BLaER1 (cell line): ENCODE results near the gene VARS1.
A peak's percentile ranks its signal among the peaks of the same experiment; 100 is the strongest.
"Not testable (repeated sequence)": the region's sequence is repeated elsewhere in the genome, so short reads cannot be mapped to it uniquely, and the experiment has no call there.

Experiments used
- H3K27ac ChIP-seq: shearing (Covaris generic); formaldehyde crosslinking; 2 replicates; pipeline ENCODE4 v1.8.1; 2022
- H3K27me3 ChIP-seq: shearing (Covaris generic); formaldehyde crosslinking; 2 replicates; pipeline ENCODE4 v1.8.1; 2022
- H3K36me3 ChIP-seq: shearing (Covaris generic); formaldehyde crosslinking; 2 replicates; pipeline ENCODE4 v1.8.1; 2022
- H3K4me1 ChIP-seq: shearing (Covaris generic); formaldehyde crosslinking; 2 replicates; pipeline ENCODE4 v1.8.1; 2022
- H3K4me2 ChIP-seq: shearing (Covaris generic); formaldehyde crosslinking; 2 replicates; pipeline ENCODE4 v1.8.1; 2022
- H3K4me3 ChIP-seq: shearing (Covaris generic); formaldehyde crosslinking; 2 replicates; pipeline ENCODE4 v1.8.1; 2022
- H3K9ac ChIP-seq: shearing (Covaris generic); formaldehyde crosslinking; 2 replicates; pipeline ENCODE4 v1.8.1; 2022
- H3K9me3 ChIP-seq: shearing (Covaris generic); formaldehyde crosslinking; 2 replicates; pipeline ENCODE4 v1.8.1; 2022
- H4K20me1 ChIP-seq: shearing (Covaris generic); formaldehyde crosslinking; 2 replicates; pipeline ENCODE4 v1.8.1; 2022
- Cebpa-rat ChIP-seq: shearing (Covaris generic); IDR thresholded peaks from 2 replicates; pipeline ENCODE4 v1.8.1; 2022

VARS1 gene

GRCh38 chr6:31834367-31835250, 39.1 kb upstream of the VARS1 start:
- Histone ChIP-seq H3K27ac (peak overlapping the region; percentile 98), H4K20me1 (peaks cover 42% of the 10 kb centered on the region), H3K9ac (peak overlapping the region; percentile 97), H3K4me2 (peak overlapping the region; percentile 96), H3K4me3 (peak overlapping the region; percentile 83), H3K4me1 (peaks cover 65% of the 10 kb centered on the region), H3K27me3 (no peaks in the 10 kb centered on the region), H3K9me3 (no peaks in the 10 kb centered on the region), H3K36me3 (peaks cover 38% of the 10 kb centered on the region)
- TF ChIP-seq Cebpa-rat: no peak

DNA sequence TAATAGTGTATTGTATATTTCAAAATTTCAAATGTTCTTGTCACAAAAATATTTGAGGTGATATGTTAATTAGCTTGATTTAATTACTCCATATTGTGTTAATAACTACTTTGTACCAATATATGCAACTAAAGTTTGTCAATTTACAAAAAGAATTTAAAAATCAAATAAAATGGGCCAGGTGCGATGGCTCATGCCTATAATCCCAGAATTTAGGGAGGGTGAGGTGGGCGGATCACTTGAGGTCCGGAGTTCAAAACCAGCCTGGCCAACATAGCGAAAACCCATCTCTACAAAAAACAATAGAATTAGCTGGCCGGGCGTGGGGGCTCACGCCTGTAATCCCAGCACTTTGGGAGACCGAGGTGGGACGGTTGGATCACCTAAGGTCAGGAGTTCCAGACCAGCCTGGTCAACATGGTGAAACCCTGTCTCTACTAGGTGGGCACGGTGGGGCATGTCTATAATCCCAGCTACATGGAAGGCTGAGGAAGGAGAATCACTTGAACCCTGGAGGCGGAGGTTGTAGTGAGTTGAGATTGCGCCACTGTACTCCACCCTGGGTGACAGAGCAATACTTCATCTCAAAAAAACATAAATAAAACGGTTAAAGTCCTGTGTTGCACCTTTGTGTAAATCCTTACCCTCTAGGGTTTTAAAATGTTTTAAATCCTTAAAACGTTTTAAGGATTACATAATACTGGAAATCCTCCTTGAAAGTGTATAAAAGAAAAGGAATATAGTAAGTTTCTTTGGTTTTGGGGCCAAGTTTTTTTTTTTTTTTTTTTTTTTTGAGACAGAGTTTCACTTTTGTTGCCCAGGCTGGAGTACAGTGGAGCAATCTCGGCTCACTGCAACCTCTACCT, 36.0 kb upstream of the VARS1 start:
- Histone ChIP-seq H3K4me3 (peak overlapping the region; percentile 73), H3K4me1 (peaks cover 39% of the 10 kb centered on the region), H3K4me2 (peak overlapping the region; percentile 96), H3K36me3 (peaks cover 7% of the 10 kb centered on the region), H3K9ac (peak overlapping the region; percentile 79), H4K20me1 (peaks cover 12% of the 10 kb centered on the region), H3K9me3 (no peaks in the 10 kb centered on the region), H3K27ac (no peak overlapping the region; the same call in none of the 2 replicates), H3K27me3 (no peaks in the 10 kb centered on the region)
- no peak for TF ChIP-seq Cebpa-rat

DNA sequence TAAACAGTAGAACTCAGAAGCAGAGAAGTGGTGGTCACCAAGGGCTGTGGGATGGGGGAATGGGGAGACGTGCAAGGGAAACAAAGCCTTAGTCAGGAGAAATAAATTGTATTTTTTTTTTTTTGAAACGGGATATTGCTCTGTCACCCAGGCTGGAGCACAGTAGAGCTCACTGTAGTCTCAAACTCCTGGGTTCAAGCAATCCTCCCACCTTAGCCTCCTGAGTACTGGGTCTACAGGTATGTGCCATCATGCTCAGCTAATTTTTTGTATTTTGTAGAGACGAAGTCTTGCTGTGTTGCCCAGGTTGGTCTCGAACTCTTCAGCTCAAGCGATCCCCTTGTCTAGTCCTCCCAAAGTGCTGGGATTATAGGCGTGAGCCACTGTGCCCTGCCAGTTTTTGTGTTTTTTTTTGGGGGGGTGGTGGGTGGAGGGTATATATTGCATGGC, 35.4 kb upstream of the VARS1 start:
- no peak for TF ChIP-seq Cebpa-rat
- no peaks in the 10 kb centered on the region for H3K27me3 ChIP-seq
- peaks cover under 1% of the 10 kb centered on the region; the same call in 1 of the 2 replicates for H3K36me3 ChIP-seq
- no peaks in the 10 kb centered on the region for H3K9me3 ChIP-seq
- H3K27ac ChIP-seq: peak overlapping the region; percentile 72
- H3K4me3 ChIP-seq: peak overlapping the region; percentile 73
- peak overlapping the region; percentile 79 for H3K9ac ChIP-seq
- peaks cover 5% of the 10 kb centered on the region for H4K20me1 ChIP-seq
- peaks cover 45% of the 10 kb centered on the region for H3K4me1 ChIP-seq
- H3K4me2 ChIP-seq: peak overlapping the region; percentile 96

DNA sequence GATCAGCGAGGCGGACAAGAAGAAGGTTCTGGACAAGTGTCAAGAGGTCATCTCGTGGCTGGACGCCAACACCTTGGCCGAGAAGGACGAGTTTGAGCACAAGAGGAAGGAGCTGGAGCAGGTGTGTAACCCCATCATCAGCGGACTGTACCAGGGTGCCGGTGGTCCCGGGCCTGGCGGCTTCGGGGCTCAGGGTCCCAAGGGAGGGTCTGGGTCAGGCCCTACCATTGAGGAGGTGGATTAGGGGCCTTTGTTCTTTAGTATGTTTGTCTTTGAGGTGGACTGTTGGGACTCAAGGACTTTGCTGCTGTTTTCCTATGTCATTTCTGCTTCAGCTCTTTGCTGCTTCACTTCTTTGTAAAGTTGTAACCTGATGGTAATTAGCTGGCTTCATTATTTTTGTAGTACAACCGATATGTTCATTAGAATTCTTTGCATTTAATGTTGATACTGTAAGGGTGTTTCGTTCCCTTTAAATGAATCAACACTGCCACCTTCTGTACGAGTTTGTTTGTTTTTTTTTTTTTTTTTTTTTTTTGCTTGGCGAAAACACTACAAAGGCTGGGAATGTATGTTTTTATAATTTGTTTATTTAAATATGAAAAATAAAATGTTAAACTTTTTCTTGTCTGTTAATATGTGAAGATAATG, 34.2 kb upstream of the VARS1 start:
- H3K27me3 ChIP-seq: no peaks in the 10 kb centered on the region
- peak overlapping the region; percentile 73 for H3K4me3 ChIP-seq
- H4K20me1 ChIP-seq: no peaks in the 10 kb centered on the region
- peak overlapping the region; percentile 72 for H3K27ac ChIP-seq
- H3K4me1 ChIP-seq: peaks cover 49% of the 10 kb centered on the region
- peak overlapping the region; percentile 96 for H3K4me2 ChIP-seq
- H3K9me3 ChIP-seq: no peaks in the 10 kb centered on the region
- no peaks in the 10 kb centered on the region for H3K36me3 ChIP-seq
- no peak for TF ChIP-seq Cebpa-rat
- peak overlapping the region; percentile 79 for H3K9ac ChIP-seq

DNA sequence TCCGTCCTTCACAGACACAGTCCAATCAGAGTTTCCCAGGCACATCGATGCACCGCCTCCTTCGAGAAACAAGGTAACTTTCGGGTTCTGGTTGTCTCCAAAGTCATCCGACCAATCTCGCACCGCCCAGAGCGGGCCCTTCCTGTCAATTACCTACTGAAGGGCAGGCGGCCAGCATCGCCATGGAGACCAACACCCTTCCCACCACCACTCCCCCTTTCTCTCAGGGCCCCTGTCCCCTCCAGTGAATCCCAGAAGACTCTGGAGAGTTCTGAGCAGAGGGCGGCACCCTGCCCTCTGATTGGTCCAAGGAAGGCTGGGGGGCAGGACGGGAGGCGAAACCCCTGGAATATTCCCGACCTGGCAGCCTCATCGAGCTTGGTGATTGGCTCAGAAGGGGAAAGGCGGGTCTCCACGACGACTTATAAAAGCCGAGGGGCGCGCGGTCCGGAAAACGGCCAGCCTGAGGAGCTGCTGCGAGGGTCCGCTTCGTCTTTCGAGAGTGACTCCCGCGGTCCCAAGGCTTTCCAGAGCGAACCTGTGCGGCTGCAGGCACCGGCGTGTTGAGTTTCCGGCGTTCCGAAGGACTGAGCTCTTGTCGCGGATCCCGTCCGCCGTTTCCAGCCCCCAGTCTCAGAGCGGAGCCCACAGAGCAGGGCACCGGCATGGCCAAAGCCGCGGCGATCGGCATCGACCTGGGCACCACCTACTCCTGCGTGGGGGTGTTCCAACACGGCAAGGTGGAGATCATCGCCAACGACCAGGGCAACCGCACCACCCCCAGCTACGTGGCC, 31.9 kb upstream of the VARS1 start, which contains the start of gene HSPA1B:
Gene HSPA1B, plus strand, starts transcription at position 453 of the 794 bp plus-strand sequence. Its CDS starts 213 bp downstream, at position 666.
- Histone ChIP-seq H3K4me1 (peaks cover 48% of the 10 kb centered on the region), H4K20me1 (no peaks in the 10 kb centered on the region), H3K9ac (peak within 1 kb of the TSS; percentile 79), H3K27ac (peak within 1 kb of the TSS; percentile 91), H3K36me3 (no peaks in the 10 kb centered on the region), H3K27me3 (no peaks in the 10 kb centered on the region), H3K4me2 (peak within 1 kb of the TSS; percentile 96), H3K4me3 (peak within 1 kb of the TSS; percentile 75), H3K9me3 (no peaks in the 10 kb centered on the region)
- TF ChIP-seq Cebpa-rat: no peak

DNA sequence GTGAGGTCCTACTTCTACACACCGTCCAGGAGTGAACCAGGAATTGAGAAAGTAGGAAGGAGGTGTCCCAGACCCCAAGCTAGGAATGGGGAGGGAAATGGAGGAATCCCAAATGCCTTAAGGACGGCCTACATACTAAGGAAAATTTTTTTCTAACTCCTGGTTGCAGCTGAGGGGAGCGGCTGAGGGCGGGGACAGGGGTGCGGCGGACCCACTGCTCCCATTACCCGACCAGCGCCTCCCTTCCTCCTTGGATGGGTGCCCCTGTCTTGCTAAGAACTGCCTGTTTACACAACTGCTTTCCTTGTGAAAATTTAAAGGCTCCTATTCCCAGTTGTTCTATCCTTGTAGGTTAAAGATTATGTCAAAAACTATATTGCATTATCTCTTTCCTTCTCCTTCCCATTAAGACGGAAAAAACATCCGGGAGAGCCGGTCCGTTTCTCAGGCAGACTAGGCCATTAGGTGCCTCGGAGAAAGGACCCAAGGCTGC, 31.3 kb upstream of the VARS1 start:
- H3K4me2 ChIP-seq: peak overlapping the region; percentile 96
- TF ChIP-seq Cebpa-rat: no peak
- H3K9me3 ChIP-seq: no peaks in the 10 kb centered on the region
- no peaks in the 10 kb centered on the region for H3K36me3 ChIP-seq
- peak overlapping the region; percentile 79 for H3K9ac ChIP-seq
- H3K27ac ChIP-seq: peak overlapping the region; percentile 91
- H3K4me3 ChIP-seq: peak overlapping the region; percentile 75
- no peaks in the 10 kb centered on the region for H4K20me1 ChIP-seq
- H3K4me1 ChIP-seq: peaks cover 45% of the 10 kb centered on the region
- no peaks in the 10 kb centered on the region for H3K27me3 ChIP-seq

GRCh38 chr6:31825553-31825952, 30.0 kb upstream of the VARS1 start:
- no peaks in the 10 kb centered on the region for H4K20me1 ChIP-seq
- H3K4me2 ChIP-seq: peak overlapping the region; percentile 96
- H3K4me1 ChIP-seq: peaks cover 43% of the 10 kb centered on the region
- no peak overlapping the region for H3K9ac ChIP-seq
- H3K27ac ChIP-seq: no peak overlapping the region
- no peaks in the 10 kb centered on the region for H3K36me3 ChIP-seq
- TF ChIP-seq Cebpa-rat: no peak
- H3K9me3 ChIP-seq: no peaks in the 10 kb centered on the region
- H3K4me3 ChIP-seq: no peak overlapping the region
- no peaks in the 10 kb centered on the region for H3K27me3 ChIP-seq

- not testable (repeated sequence) for H3K27me3 ChIP-seq, H3K4me3 ChIP-seq, H3K36me3 ChIP-seq, H3K4me2 ChIP-seq, H3K27ac ChIP-seq, H3K9me3 ChIP-seq, H4K20me1 ChIP-seq, H3K9ac ChIP-seq
- peaks cover 45% of the 10 kb centered on the region for H3K4me1 ChIP-seq
Measured at GRCh38 chr6:31823592-31824196, 28.1 kb upstream of the VARS1 start.
